Measurements from ENCODE around the gene SUPT5H.

- no peak for TF ChIP-seq CTCF (IDR thresholded peaks at IDR 0.05; ENCODE audit: control extremely low read depth in 1 of 3, insufficient read depth in 1 of 3, low read depth in 1 of 3, low read length in 3 of 3)
- TF ChIP-seq CHD7 (IDR thresholded peaks at IDR 0.05; ENCODE audit: insufficient replicate concordance, low read length): no peak
- TF ChIP-seq EZH2 (IDR thresholded peaks at IDR 0.05; ENCODE audit: low read depth, low read length, severe bottlenecking): no peak
- no peak for TF ChIP-seq HDAC6 (IDR thresholded peaks at IDR 0.05; ENCODE audit: low read depth, low read length)
- TF ChIP-seq SIN3A (conservative IDR thresholded peaks at IDR 0.05 in 1 of 2, IDR thresholded peaks at IDR 0.05 in 1 of 2; ENCODE audit: low read depth in 1 of 2, low read length in 2 of 2): no peak
- TF ChIP-seq EP300 (IDR thresholded peaks at IDR 0.05; ENCODE audit: borderline replicate concordance in 1 of 2, low read depth in 2 of 2, low read length in 2 of 2): no peak
- TF ChIP-seq JUND (IDR thresholded peaks at IDR 0.05; ENCODE audit: low read length): no peak
- no peak for TF ChIP-seq POLR2A (IDR thresholded peaks at IDR 0.05; ENCODE audit: control extremely low read depth in 1 of 2, low read depth in 2 of 2, low read length in 2 of 2)
- no peak for TF ChIP-seq POLR2AphosphoS5 (IDR thresholded peaks at IDR 0.05; ENCODE audit: low read depth, low read length)
These were observed 45.7 kb upstream of the SUPT5H start for GRCh38 chr19:39399668-39400050.

Data from H1 (cell line).